ENCODE data around the gene IL20. TPM values are rescaled to one million over a fixed set of nuclear protein-coding genes. Genes with fewer than 3 reads are reported as not detected.

IL20 gene
- total and polyA plus RNA-seq, 2 experiments from 2014 or later, result not detected

- in situ Hi-C loops (cut with MboI), result no loop called here
- H3K36me3 ChIP-seq (ENCODE audit: low read depth), result no peaks in the 10 kb centered on the region
- TF ChIP-seq EZH2 (IDR thresholded peaks at IDR 0.05; ENCODE audit: insufficient read depth, poor library complexity, severe bottlenecking), result no peak
- TF ChIP-seq EZH2phosphoT487 (IDR thresholded peaks at IDR 0.05; ENCODE audit: insufficient read depth, low read depth), result no peak
- peaks cover 4% of the 10 kb centered on the region for H3K9me3 ChIP-seq (ENCODE audit: low read depth)
- no peaks in the 10 kb centered on the region for H4K20me1 ChIP-seq (ENCODE audit: insufficient read depth)
- H3K4me1 ChIP-seq (ENCODE audit: insufficient read depth), result no peaks in the 10 kb centered on the region
- H3K79me2 ChIP-seq (ENCODE audit: insufficient read depth), result no peaks in the 10 kb centered on the region
- H2AFZ ChIP-seq, result no peak overlapping the region
- no peaks in the 10 kb centered on the region for H3K27me3 ChIP-seq (replicated peaks; ENCODE audit: insufficient read depth)
- DNase-seq, result no peak
- no peak overlapping the region for H3K4me3 ChIP-seq
- H3K9me2 ChIP-seq (ENCODE audit: insufficient read depth), result no peaks in the 10 kb centered on the region
- no peak overlapping the region for H3K9ac ChIP-seq
- 45 to 49% methylated on average over 3 of the region's 3 CpGs for WGBS, 2 experiments (ENCODE audit: low coverage in 1 of 2, low lambda C conversion rate in 2 of 2, missing lambda C conversion rate in 2 of 2)
- no peak overlapping the region for H3K4me2 ChIP-seq (ENCODE audit: unreplicated experiment)
- H3F3A ChIP-seq (ENCODE audit: insufficient read depth), result no peaks in the 10 kb centered on the region
- H3K27ac ChIP-seq, result no peak overlapping the region
These were observed 14.9 kb downstream of the IL20 start for GRCh38 chr1:206880314-206880713.

GRCh38 chr1:206882555-206882954 lies 17.1 kb downstream of the IL20 start:
- H3K27me3 ChIP-seq (replicated peaks; ENCODE audit: insufficient read depth), result no peaks in the 10 kb centered on the region
- H3K4me2 ChIP-seq (ENCODE audit: unreplicated experiment), result no peak overlapping the region
- no peak for DNase-seq
- H3K9me3 ChIP-seq (ENCODE audit: low read depth), result peaks cover 4% of the 10 kb centered on the region
- no peaks in the 10 kb centered on the region for H3K36me3 ChIP-seq (ENCODE audit: low read depth)
- no peaks in the 10 kb centered on the region for H3F3A ChIP-seq (ENCODE audit: insufficient read depth)
- H3K9me2 ChIP-seq (ENCODE audit: insufficient read depth), result no peaks in the 10 kb centered on the region
- WGBS, 2 experiments (ENCODE audit: low coverage in 1 of 2, low lambda C conversion rate in 2 of 2, missing lambda C conversion rate in 2 of 2), result 50 to 54% methylated on average over 3 of the region's 3 CpGs
- H3K4me1 ChIP-seq (ENCODE audit: insufficient read depth), result no peaks in the 10 kb centered on the region
- in situ Hi-C loops (cut with MboI), result no loop called here
- no peak overlapping the region for H2AFZ ChIP-seq
- H4K20me1 ChIP-seq (ENCODE audit: insufficient read depth), result no peaks in the 10 kb centered on the region
- H3K79me2 ChIP-seq (ENCODE audit: insufficient read depth), result no peaks in the 10 kb centered on the region
- H3K4me3 ChIP-seq, result no peak overlapping the region
- no peak overlapping the region for H3K9ac ChIP-seq
- TF ChIP-seq EZH2phosphoT487 (IDR thresholded peaks at IDR 0.05; ENCODE audit: insufficient read depth, low read depth) (no peak), EZH2 (IDR thresholded peaks at IDR 0.05; ENCODE audit: insufficient read depth, poor library complexity, severe bottlenecking) (no peak)
- H3K27ac ChIP-seq, result no peak overlapping the region

GRCh38 chr1:206883160-206883559 lies 17.7 kb downstream of the IL20 start:
- Histone ChIP-seq H3K9me3 (ENCODE audit: low read depth) (peaks cover 4% of the 10 kb centered on the region), H3K4me2 (ENCODE audit: unreplicated experiment) (no peak overlapping the region), H2AFZ (no peak overlapping the region), H3K9me2 (ENCODE audit: insufficient read depth) (no peaks in the 10 kb centered on the region), H3K36me3 (ENCODE audit: low read depth) (no peaks in the 10 kb centered on the region), H3K27me3 (replicated peaks; ENCODE audit: insufficient read depth) (no peaks in the 10 kb centered on the region), H4K20me1 (ENCODE audit: insufficient read depth) (no peaks in the 10 kb centered on the region), H3K9ac (no peak overlapping the region), H3K4me1 (ENCODE audit: insufficient read depth) (no peaks in the 10 kb centered on the region), H3K4me3 (no peak overlapping the region), H3K79me2 (ENCODE audit: insufficient read depth) (no peaks in the 10 kb centered on the region), H3K27ac (no peak overlapping the region), H3F3A (ENCODE audit: insufficient read depth) (no peaks in the 10 kb centered on the region)
- DNase-seq, result no peak
- no peak for TF ChIP-seq EZH2 (IDR thresholded peaks at IDR 0.05; ENCODE audit: insufficient read depth, poor library complexity, severe bottlenecking)
- TF ChIP-seq EZH2phosphoT487 (IDR thresholded peaks at IDR 0.05; ENCODE audit: insufficient read depth, low read depth), result no peak
- in situ Hi-C loops (cut with MboI), result no loop called here
- WGBS, 2 experiments (ENCODE audit: low coverage in 1 of 2, low lambda C conversion rate in 2 of 2, missing lambda C conversion rate in 2 of 2), result 100% methylated on average over 1 of the region's 1 CpG

- no peaks in the 10 kb centered on the region for H3K9me3 ChIP-seq (ENCODE audit: low read depth)
- no peaks in the 10 kb centered on the region for H3F3A ChIP-seq (ENCODE audit: insufficient read depth)
- H3K4me2 ChIP-seq (ENCODE audit: unreplicated experiment), result no peak overlapping the region
- H4K20me1 ChIP-seq (ENCODE audit: insufficient read depth), result no peaks in the 10 kb centered on the region
- H3K27ac ChIP-seq, result no peak overlapping the region
- H3K4me3 ChIP-seq, result no peak overlapping the region
- H3K36me3 ChIP-seq (ENCODE audit: low read depth), result no peaks in the 10 kb centered on the region
- no peak for DNase-seq
- WGBS, 2 experiments (ENCODE audit: low coverage in 1 of 2, low lambda C conversion rate in 2 of 2, missing lambda C conversion rate in 2 of 2), result 86 to 87% methylated on average over 2 of the region's 2 CpGs
- H2AFZ ChIP-seq, result no peak overlapping the region
- H3K27me3 ChIP-seq (replicated peaks; ENCODE audit: insufficient read depth), result no peaks in the 10 kb centered on the region
- no peaks in the 10 kb centered on the region for H3K4me1 ChIP-seq (ENCODE audit: insufficient read depth)
- H3K9me2 ChIP-seq (ENCODE audit: insufficient read depth), result no peaks in the 10 kb centered on the region
- H3K79me2 ChIP-seq (ENCODE audit: insufficient read depth), result no peaks in the 10 kb centered on the region
- no peak for TF ChIP-seq EZH2phosphoT487 (IDR thresholded peaks at IDR 0.05; ENCODE audit: insufficient read depth, low read depth)
- TF ChIP-seq EZH2 (IDR thresholded peaks at IDR 0.05; ENCODE audit: insufficient read depth, poor library complexity, severe bottlenecking), result no peak
- no peak overlapping the region for H3K9ac ChIP-seq
- in situ Hi-C loops (cut with MboI), result no loop called here
These were observed 18.5 kb downstream of the IL20 start for GRCh38 chr1:206883876-206884275.
